ENCODE results near the gene MAPK12. TPM values are rescaled to one million over a fixed set of nuclear protein-coding genes. Genes with fewer than 3 reads are reported as not detected.
A peak's percentile ranks its signal among the peaks of the same experiment; 100 is the strongest.

MAPK12 gene
- 24.8 and 27.3 TPM in 2 replicates for total RNA-seq
- long read RNA-seq, partial matches to known transcripts: 7 of 12 reads
- long read RNA-seq, other reads (novel, unspliced or antisense): 4 of 12 reads

- Mint-ChIP-seq H3K9me3 (ENCODE audit: unreplicated experiment) (no peaks in the 10 kb centered on the region), H3K27ac (ENCODE audit: unreplicated experiment) (peak within 1 kb of the TSS; percentile 56), H3K4me3 (ENCODE audit: unreplicated experiment) (peak within 1 kb of the TSS; percentile 65), H3K4me1 (ENCODE audit: unreplicated experiment) (peaks cover 19% of the 10 kb centered on the region), H3K27me3 (ENCODE audit: unreplicated experiment) (no peaks in the 10 kb centered on the region), H3K36me3 (ENCODE audit: unreplicated experiment) (no peaks in the 10 kb centered on the region)
- TF ChIP-seq, protein P1, sequence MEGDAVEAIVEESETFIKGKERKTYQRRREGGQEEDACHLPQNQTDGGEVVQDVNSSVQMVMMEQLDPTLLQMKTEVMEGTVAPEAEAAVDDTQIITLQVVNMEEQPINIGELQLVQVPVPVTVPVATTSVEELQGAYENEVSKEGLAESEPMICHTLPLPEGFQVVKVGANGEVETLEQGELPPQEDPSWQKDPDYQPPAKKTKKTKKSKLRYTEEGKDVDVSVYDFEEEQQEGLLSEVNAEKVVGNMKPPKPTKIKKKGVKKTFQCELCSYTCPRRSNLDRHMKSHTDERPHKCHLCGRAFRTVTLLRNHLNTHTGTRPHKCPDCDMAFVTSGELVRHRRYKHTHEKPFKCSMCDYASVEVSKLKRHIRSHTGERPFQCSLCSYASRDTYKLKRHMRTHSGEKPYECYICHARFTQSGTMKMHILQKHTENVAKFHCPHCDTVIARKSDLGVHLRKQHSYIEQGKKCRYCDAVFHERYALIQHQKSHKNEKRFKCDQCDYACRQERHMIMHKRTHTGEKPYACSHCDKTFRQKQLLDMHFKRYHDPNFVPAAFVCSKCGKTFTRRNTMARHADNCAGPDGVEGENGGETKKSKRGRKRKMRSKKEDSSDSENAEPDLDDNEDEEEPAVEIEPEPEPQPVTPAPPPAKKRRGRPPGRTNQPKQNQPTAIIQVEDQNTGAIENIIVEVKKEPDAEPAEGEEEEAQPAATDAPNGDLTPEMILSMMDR (IDR thresholded peaks at IDR 0.05): no peak
- no peak for DNase-seq (ENCODE audit: extremely low spot score, unreplicated experiment)
Observed at GRCh38 chr22:50261615-50262459, at the start of gene MAPK12. MAPK12 (minus strand) TSS chr22:50261683; CDS start chr22:50261509, 174 bp downstream.

GRCh38 chr22:50310949-50311444 lies 49.5 kb upstream of the MAPK12 start:
- H3K27ac Mint-ChIP-seq (ENCODE audit: unreplicated experiment): no peak overlapping the region
- no peaks in the 10 kb centered on the region for H3K9me3 Mint-ChIP-seq (ENCODE audit: unreplicated experiment)
- H3K27me3 Mint-ChIP-seq (ENCODE audit: unreplicated experiment): no peaks in the 10 kb centered on the region
- TF ChIP-seq, protein P1 (IDR thresholded peaks at IDR 0.05): no peak
- H3K4me3 Mint-ChIP-seq (ENCODE audit: unreplicated experiment): no peak overlapping the region
- H3K4me1 Mint-ChIP-seq (ENCODE audit: unreplicated experiment): peaks cover 19% of the 10 kb centered on the region
- DNase-seq (ENCODE audit: extremely low spot score, unreplicated experiment): no peak
- H3K36me3 Mint-ChIP-seq (ENCODE audit: unreplicated experiment): no peaks in the 10 kb centered on the region

DNA sequence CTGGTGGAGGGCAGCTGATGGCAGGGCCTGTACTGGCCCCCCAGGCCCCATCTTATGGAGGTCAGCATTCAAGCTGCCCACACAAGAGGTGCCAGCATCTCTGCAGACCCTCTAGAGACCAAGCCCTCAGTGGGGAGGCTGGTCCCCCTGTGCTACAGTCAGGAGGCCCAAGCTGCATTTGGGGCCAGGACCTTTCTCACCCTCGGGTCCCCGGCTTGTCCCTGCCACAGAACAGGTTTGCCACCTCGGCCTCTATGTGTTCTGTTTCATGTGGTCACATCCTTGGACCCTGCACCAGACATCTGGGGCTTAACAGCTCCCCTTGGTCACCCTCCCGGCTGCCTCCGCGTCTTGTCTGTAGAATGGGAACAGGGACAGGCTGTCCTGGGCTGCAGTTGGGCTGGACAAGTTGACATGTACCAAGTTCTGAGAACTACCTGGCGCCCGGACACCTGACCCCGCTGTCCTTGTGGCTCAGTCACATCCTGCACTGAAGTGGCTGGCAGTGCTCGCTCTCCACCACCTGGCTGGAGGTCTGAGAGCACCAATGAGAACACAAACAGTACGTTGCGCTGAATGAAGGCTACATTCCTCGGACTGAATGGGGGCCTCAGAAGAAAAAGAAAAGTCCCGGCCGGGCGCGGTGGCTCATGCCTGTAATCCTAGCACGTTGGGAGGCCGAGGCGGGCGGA lies 48.7 kb upstream of the MAPK12 start:
- no peak overlapping the region for H3K4me3 Mint-ChIP-seq (ENCODE audit: unreplicated experiment)
- peaks cover 26% of the 10 kb centered on the region for H3K4me1 Mint-ChIP-seq (ENCODE audit: unreplicated experiment)
- no peaks in the 10 kb centered on the region for H3K9me3 Mint-ChIP-seq (ENCODE audit: unreplicated experiment)
- H3K27me3 Mint-ChIP-seq (ENCODE audit: unreplicated experiment): no peaks in the 10 kb centered on the region
- peak overlapping the region; percentile 52 for H3K27ac Mint-ChIP-seq (ENCODE audit: unreplicated experiment)
- TF ChIP-seq, protein P1 (IDR thresholded peaks at IDR 0.05): no peak
- no peak for DNase-seq (ENCODE audit: extremely low spot score, unreplicated experiment)
- no peaks in the 10 kb centered on the region for H3K36me3 Mint-ChIP-seq (ENCODE audit: unreplicated experiment)

GRCh38 chr22:50309601-50309991 lies 48.1 kb upstream of the MAPK12 start:
- no peak overlapping the region for H3K4me3 Mint-ChIP-seq (ENCODE audit: unreplicated experiment)
- H3K36me3 Mint-ChIP-seq (ENCODE audit: unreplicated experiment): no peaks in the 10 kb centered on the region
- no peaks in the 10 kb centered on the region for H3K27me3 Mint-ChIP-seq (ENCODE audit: unreplicated experiment)
- peaks cover 31% of the 10 kb centered on the region for H3K4me1 Mint-ChIP-seq (ENCODE audit: unreplicated experiment)
- DNase-seq (ENCODE audit: extremely low spot score, unreplicated experiment): no peak
- peak overlapping the region; percentile 90 for H3K27ac Mint-ChIP-seq (ENCODE audit: unreplicated experiment)
- TF ChIP-seq, protein P1 (IDR thresholded peaks at IDR 0.05): no peak
- H3K9me3 Mint-ChIP-seq (ENCODE audit: unreplicated experiment): no peaks in the 10 kb centered on the region
